GM21619 (cell line): Measurements from ENCODE around the gene DMD.
"Not testable (repeated sequence)": the region's sequence is repeated elsewhere in the genome, so short reads cannot be mapped to it uniquely, and the experiment has no call there.

Source experiments
- ATAC-seq: cut with Tn5 transposase; IDR thresholded peaks from one replicate; pipeline ENCODE4 v1.9.1; 2021; ENCODE audit not compliant: unreplicated experiment

Gene DMD

GRCh38 chrX:33211356-33212260 lies at the start of gene DMD:
Gene DMD, minus strand, starts transcription at chrX:33211549. Its CDS starts 237 bp downstream, at chrX:33211312.
- no peak for ATAC-seq

GRCh38 chrX:33252306-33252825 lies 41.0 kb upstream of the DMD start:
- ATAC-seq, result no peak

- ATAC-seq, result no peak
Measured at GRCh38 chrX:33218819-33219218, 7.5 kb upstream of the DMD start.

GRCh38 chrX:33210156-33210555 lies 1.2 kb downstream of the DMD start:
- ATAC-seq, result no peak

DNA sequence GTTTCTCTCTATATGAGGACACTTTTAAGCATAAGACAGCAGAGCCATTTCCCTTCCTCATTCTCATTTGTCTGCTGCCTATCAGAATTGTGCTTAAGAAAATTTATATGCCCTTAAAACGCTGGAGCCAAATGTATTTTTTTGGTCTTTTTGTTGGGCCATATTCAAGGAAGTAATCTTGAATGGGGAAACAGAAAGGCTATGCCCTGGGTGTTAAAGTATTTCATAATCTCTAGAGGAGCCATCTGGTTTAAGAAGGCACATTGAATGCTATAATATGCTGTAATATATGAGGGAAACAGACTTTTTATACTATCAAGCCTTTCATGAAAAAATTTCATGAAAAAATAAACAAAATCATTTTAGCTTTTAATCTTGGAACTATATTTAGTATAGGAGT lies 4.3 kb downstream of the DMD start:
- no peak for ATAC-seq

DNA sequence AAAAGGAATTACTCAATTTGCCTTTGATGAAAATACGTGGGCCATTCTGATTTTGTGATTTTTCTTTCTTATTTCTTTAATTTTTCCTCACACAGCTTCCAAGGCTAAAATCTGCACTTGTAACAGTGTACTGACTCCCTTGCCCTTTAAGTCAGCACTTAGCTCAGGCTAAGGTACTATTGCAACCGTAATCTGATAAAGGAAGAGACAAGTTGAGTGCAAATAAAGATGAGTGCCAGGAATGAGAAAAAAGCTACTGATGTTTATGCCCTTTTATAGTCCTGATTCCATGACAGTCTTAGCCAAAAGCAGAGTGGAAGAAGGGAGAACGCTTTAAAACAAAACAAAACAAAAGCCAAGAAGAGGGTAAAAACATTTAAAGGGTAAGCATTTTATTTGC lies 6.0 kb downstream of the DMD start:
- ATAC-seq, result no peak

- ATAC-seq, result no peak
Measured at GRCh38 chrX:33204889-33205288, 6.5 kb downstream of the DMD start.

DNA sequence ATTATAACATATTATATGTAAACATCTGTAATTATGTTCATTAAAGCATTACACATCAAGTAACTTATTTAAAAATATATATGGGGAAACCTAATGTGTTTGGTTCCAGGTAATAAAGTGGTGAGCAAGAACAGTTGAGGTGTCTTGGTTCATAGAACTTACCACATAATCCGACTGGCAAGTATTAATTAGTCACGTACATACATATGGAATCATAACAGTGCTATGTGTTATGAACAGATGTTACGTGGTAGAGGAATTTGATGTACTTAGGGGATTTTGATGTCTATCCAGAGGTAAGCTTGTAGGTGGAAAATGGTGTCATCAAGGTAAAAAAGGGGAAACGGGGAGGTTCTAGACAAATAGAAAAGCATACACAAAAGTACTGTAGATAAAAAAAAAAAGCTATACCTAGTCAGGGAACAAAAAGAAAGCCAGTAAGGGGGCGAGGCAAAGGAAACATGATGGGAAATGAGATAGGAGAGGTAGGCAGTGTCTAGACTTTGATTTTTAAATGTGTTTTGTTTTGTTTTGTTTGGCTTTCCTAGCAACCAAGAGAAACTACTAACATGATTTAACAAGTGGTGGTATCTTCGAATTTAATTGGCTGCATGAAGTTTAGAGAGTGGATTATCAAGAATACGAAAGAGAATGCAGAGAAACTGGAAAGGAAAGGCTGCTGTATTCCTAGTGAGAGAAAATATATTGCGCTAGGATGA lies 12.6 kb downstream of the DMD start:
- ATAC-seq, result no peak

- ATAC-seq, result no peak
Measured at GRCh38 chrX:33195698-33196097, 15.7 kb downstream of the DMD start.

DNA sequence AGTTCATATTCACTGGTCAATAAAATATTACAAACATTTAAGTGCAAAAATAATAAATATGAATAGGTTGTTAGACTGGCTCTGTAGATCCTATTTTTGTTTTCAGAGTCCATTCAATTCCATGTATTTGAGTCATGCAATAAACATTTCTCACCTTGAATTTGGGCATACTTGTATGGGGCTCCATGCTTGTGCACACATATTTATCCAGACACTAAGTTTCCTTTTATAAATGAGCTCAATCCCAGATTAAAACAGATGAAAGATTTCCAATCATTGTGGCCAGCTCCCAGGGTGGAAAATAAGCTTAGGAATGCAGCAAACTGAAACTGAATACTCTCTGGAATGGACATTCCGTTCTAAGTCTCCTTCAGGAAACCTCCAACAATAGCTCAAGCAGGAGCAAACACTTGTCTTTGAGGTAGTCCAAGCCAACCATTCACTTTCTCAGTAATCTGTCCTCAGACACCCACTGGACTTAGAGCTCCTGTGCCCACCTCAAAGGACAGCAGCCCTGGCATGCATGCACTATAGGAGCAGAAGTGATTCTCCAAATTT lies 16.4 kb downstream of the DMD start:
- ATAC-seq, result no peak

- ATAC-seq, result no peak
Measured at GRCh38 chrX:33194289-33194688, 17.1 kb downstream of the DMD start.

DNA sequence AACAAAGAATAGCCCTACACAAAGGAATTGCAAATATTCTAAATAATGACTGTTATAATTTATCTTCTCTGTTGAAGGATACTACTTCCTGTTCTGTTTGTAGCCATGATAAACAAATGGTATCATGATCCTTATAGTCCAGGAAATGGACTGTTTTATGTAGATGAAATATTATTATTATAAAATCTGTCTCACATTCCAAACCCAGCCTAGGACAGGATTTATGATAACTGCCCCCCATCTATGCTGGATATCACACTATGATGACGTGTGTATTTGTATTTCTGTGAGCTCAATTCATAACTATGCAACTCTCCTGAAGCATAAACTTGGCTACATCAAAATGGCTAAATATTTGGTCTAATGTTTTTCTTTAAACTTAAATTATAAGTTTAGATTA lies 21.3 kb downstream of the DMD start:
- no peak for ATAC-seq

GRCh38 chrX:33188881-33189280 lies 22.5 kb downstream of the DMD start:
- no peak for ATAC-seq

- no peak for ATAC-seq
Measured at GRCh38 chrX:33188286-33188685, 23.1 kb downstream of the DMD start.

DNA sequence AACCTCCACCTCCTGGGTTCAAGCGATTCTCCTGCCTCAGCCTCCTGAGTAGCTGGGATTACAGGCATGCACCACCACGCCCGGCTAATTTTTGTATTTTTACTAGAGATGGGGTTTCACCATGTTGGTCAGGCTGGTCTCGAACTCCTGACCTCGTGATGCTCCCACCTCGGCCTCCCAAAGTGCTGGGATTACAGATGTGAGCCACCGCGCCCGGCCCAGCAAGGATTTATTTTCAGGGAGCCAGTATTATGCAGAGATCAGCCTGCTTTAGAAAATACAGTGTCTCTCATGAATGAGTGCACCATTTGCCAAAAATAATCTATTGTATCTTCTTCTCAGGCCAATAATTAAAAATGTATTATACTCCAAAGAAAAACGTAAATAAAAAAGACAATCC lies 26.5 kb downstream of the DMD start:
- not testable (repeated sequence) for ATAC-seq

DNA sequence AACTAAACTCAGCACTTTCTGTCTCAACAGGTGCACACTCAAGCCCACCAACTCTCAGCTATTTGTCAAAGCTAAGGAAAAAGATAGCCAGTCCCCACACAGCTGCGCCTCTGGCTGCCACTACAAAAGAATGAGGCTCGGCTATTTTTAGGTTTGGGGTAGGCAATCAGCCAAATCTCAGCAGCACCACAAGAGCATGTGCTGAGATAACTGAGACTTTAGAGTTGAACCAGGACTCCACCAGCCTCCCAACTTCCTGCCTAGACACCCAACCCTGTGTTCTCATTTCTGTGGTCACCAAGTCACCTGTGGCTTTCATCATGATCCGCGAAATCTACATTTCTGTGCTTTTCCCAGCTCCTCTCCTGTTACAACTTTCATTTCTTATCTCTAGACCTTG lies 28.0 kb downstream of the DMD start:
- ATAC-seq, result no peak

DNA sequence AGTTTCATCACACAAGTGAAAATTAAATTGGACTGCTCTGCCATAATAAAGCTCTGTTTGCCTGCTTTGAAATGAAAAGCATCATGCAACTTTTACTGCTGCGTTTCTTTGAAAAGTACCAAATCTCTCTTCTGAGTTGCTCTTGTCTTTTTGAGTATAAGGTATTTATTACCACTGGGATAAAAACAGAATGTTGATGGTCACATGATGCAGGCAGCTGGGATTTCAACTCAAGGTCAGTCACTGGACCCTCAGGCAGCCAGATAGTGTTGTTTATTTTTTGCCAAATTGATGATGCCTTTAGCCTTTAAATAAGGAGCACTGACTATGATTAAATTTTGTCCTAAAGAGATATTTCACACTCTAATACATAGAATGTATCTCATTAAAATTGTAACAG lies 32.7 kb downstream of the DMD start:
- no peak for ATAC-seq

DNA sequence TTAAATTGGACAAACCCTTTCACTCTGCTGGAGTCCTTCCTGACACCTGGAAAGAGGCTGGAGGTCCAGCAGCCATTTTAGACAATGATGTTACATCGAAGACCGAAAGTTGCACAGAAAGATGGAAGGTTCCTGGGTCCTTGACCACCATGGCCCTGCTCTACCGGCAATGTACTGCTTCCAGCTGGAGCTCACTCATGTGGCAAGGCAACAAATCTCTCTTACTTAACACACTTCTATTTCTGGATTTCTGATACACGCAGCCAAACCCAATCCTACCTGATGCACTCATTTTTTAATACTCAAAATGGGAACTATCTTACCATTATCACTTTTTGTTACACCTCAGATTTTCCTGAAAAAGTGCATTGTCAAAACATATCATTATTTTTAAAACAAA lies 33.1 kb downstream of the DMD start:
- no peak for ATAC-seq

DNA sequence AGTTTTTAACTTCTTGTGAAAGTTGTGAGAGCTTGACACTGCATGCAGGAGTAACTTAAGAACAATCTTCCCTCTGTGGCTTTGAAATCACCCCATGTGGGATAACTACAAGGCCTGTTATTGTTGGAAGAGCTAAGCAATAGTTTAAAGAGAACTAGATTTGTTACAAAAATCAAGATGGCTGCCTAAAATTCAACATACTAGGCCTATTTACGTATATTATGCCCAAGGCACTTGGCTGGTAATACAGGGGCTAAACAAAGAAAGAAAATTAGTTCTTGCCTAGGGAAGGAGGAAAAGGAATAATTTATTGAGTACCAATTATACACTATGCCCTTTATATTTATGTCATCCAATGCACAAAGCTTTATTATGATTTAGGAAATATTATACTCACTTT lies 36.1 kb downstream of the DMD start:
- ATAC-seq, result no peak

GRCh38 chrX:33171041-33171440 lies 40.3 kb downstream of the DMD start:
- ATAC-seq, result no peak

GRCh38 chrX:33161829-33162228 lies 49.5 kb downstream of the DMD start:
- no peak for ATAC-seq

DNA sequence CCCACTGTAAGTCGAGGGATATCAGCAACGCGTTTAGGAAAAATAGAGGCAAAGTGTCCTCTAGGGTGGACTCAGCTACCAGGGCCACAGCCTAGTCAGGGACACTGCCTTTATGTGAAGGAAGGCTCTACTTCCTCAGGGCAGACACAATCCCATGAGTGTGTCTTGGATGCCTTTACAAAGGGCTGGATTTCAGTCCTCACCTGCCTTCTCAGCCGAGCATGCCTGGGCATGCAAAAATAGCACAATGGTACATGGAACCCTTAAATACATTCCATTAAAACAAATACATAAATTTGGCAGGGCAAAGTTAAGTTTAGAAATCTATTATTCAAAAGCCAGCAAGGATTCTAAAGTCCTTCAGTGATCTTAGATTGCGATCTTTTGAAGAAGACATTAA lies 51.1 kb downstream of the DMD start:
- ATAC-seq, result no peak
